MCF 10A (cell line): ENCODE measurements around the gene TGFBR1. TPM values are rescaled to one million over a fixed set of nuclear protein-coding genes. Genes with fewer than 3 reads are reported as not detected.

Experiments
- BruUV-seq: library from RNA; stranded (reverse); fragments of 400-500 nt; replicated peaks from 2 replicates; lab custom pipeline; 2021; lab: Mats Ljungman, UMichigan
- CTCF ChIA-PET: fragments of 300-600 bp; sonication (Branson Sonifier 250); formaldehyde crosslinking; extraction: SDS; loops from one replicate; lab custom pipeline; 2021; ENCODE audit warnings: antibody characterized with exemption, inconsistent platforms; lab: Yijun Ruan, JAX
- POLR2A ChIA-PET: fragments of 300-600, 350-650 bp; sonication (Branson Sonifier 250); formaldehyde crosslinking; extraction: SDS; loops from one replicate; lab custom pipeline; 2020; ENCODE audit warnings: antibody characterized with exemption, inconsistent platforms; lab: Yijun Ruan, JAX
- DNase-seq: peaks from one replicate; pipeline ENCODE4 v3.0.0-alpha.2; 2018; ENCODE audit not compliant: unreplicated experiment
- H3K27ac Mint-ChIP-seq: one replicate; pipeline ENCODE4 v1.8.0; 2022; ENCODE audit warnings: mild to moderate bottlenecking, low read depth, mixed read lengths; ENCODE audit not compliant: unreplicated experiment
- H3K27me3 Mint-ChIP-seq: one replicate; pipeline ENCODE4 v1.8.0; 2022; ENCODE audit warnings: mixed read lengths; ENCODE audit not compliant: insufficient read depth, unreplicated experiment
- H3K36me3 Mint-ChIP-seq: one replicate; pipeline ENCODE4 v1.8.0; 2022; ENCODE audit warnings: mild to moderate bottlenecking, moderate library complexity, mixed read lengths; ENCODE audit not compliant: insufficient read depth, unreplicated experiment
- H3K4me1 Mint-ChIP-seq: one replicate; pipeline ENCODE4 v1.8.0; 2022; ENCODE audit warnings: mixed read lengths; ENCODE audit not compliant: insufficient read depth, unreplicated experiment
- H3K4me3 Mint-ChIP-seq: one replicate; pipeline ENCODE4 v1.8.0; 2022; ENCODE audit warnings: mild to moderate bottlenecking, moderate library complexity, mixed read lengths; ENCODE audit not compliant: unreplicated experiment
- H3K9me3 Mint-ChIP-seq: one replicate; pipeline ENCODE4 v1.8.0; 2022; ENCODE audit warnings: mixed read lengths; ENCODE audit not compliant: unreplicated experiment
- CTCF ChIP-seq: fragments of 200-600 bp; IDR thresholded peaks from one replicate; pipeline ENCODE4 v1.8.0; 2022; ENCODE audit warnings: antibody characterized with exemption, mild to moderate bottlenecking; ENCODE audit not compliant: unreplicated experiment
- intact Hi-C: fragments of 100-400 bp; cut with micrococcal nuclease; formaldehyde crosslinking; loops from 2 replicates; pipeline ENCODE4 v1.14.1; 2022
- total RNA-seq: library from RNA; stranded (reverse); gene quantifications from 2 replicates; pipeline ENCODE4 v1.2.3, GENCODE V29; 2022

The TGFBR1 gene
- total RNA-seq, 1 experiment from 2014 or later, result 27.6 TPM

- BruUV-seq, result no TSS peak
- H3K4me1 Mint-ChIP-seq, result peaks cover 18% of the 10 kb centered on the region
- H3K36me3 Mint-ChIP-seq, result no peaks in the 10 kb centered on the region
- H3K9me3 Mint-ChIP-seq, result no peaks in the 10 kb centered on the region
- no peaks in the 10 kb centered on the region for H3K27me3 Mint-ChIP-seq
- TF ChIP-seq CTCF, result no peak
- no peak overlapping the region for H3K4me3 Mint-ChIP-seq
- CTCF ChIA-PET, result interaction anchor here (0.8 to 1.0 kb wide), 4 partner anchors 11 to 20 kb away, joined by 3 to 5 read pairs (median 3); no protein-coding TSS in a partner anchor
- intact Hi-C loops, result no loop called here
- POLR2A ChIA-PET, result interaction anchor here (0.8 to 2.4 kb wide), 5 partner anchors 9 to 81 kb away, joined by 3 to 11 read pairs (median 3); partner anchors contain the start of gene TGFBR1
- DNase-seq, result peak; percentile 28
- no peak overlapping the region for H3K27ac Mint-ChIP-seq
Measured at GRCh38 chr9:99121604-99122003, 16.7 kb downstream of the TGFBR1 start.

- no peak overlapping the region for H3K27ac Mint-ChIP-seq
- no TSS peak for BruUV-seq
Measured at GRCh38 chr9:99124534-99125255, 19.8 kb downstream of the TGFBR1 start.

GRCh38 chr9:99125446-99125845, 20.5 kb downstream of the TGFBR1 start:
- Mint-ChIP-seq H3K36me3 (no peaks in the 10 kb centered on the region), H3K4me3 (no peak overlapping the region), H3K4me1 (peaks cover 26% of the 10 kb centered on the region), H3K27ac (peak overlapping the region; percentile 43), H3K27me3 (no peaks in the 10 kb centered on the region), H3K9me3 (peaks cover 7% of the 10 kb centered on the region)
- no peak for DNase-seq
- intact Hi-C loops, result no loop called here
- ChIA-PET CTCF (interaction anchor here (0.8 to 2.3 kb wide), 3 partner anchors 15 to 17 kb away, joined by 4 to 10 read pairs (median 8); no protein-coding TSS in a partner anchor), POLR2A (interaction anchor here (1.3 to 3.1 kb wide), 2 partner anchors 12 to 21 kb away, joined by 5 to 20 read pairs; partner anchors contain the start of gene TGFBR1)
- BruUV-seq, result no TSS peak
- no peak for TF ChIP-seq CTCF

More at GRCh38 chr9:99124534-99125255, 19.8 kb downstream of the TGFBR1 start:
- ChIA-PET POLR2A (interaction anchor here (1.3 to 3.1 kb wide), 2 partner anchors 11 to 20 kb away, joined by 5 to 20 read pairs; partner anchors contain the start of gene TGFBR1), CTCF (interaction anchor here (0.8 to 2.1 kb wide), 5 partner anchors 16 to 318 kb away, joined by 3 to 8 read pairs (median 4); no protein-coding TSS in a partner anchor)
- TF ChIP-seq CTCF, result no peak
- intact Hi-C loops, result no loop called here
- H3K27me3 Mint-ChIP-seq, result no peaks in the 10 kb centered on the region
- H3K4me1 Mint-ChIP-seq, result peaks cover 26% of the 10 kb centered on the region
- H3K4me3 Mint-ChIP-seq, result no peak overlapping the region
- no peaks in the 10 kb centered on the region for H3K36me3 Mint-ChIP-seq
- H3K9me3 Mint-ChIP-seq, result peaks cover 7% of the 10 kb centered on the region
- no peak for DNase-seq

GRCh38 chr9:99126312-99126711, 21.4 kb downstream of the TGFBR1 start:
- no TSS peak for BruUV-seq
- H3K9me3 Mint-ChIP-seq, result peaks cover 7% of the 10 kb centered on the region
- ChIA-PET POLR2A (interaction anchor here (3.1 kb wide), 1 partner anchor 22 kb away, joined by 20 read pairs; the partner anchor contains the start of gene TGFBR1), CTCF (interaction anchor here (1.0 to 2.3 kb wide), 5 partner anchors 10 to 266 kb away, joined by 3 to 10 read pairs (median 5); no protein-coding TSS in a partner anchor)
- H3K27ac Mint-ChIP-seq, result peak overlapping the region; percentile 43
- H3K4me3 Mint-ChIP-seq, result no peak overlapping the region
- H3K27me3 Mint-ChIP-seq, result no peaks in the 10 kb centered on the region
- DNase-seq, result no peak
- no peak for TF ChIP-seq CTCF
- peaks cover 25% of the 10 kb centered on the region for H3K4me1 Mint-ChIP-seq
- H3K36me3 Mint-ChIP-seq, result peaks cover 4% of the 10 kb centered on the region
- intact Hi-C loops, result no loop called here
